ENCODE results near the gene B4GALT6. TPM values are rescaled to one million over a fixed set of nuclear protein-coding genes. Genes with fewer than 3 reads are reported as not detected.

B4GALT6 gene
- total RNA-seq, 1 donor from 2014 or later = 3.8 TPM

- TF ChIP-seq CTCF (IDR thresholded peaks at IDR 0.05) = no peak
- ATAC-seq (ENCODE audit: low read depth) (no peak), DNase-seq (no peak)
- Mint-ChIP-seq H3K9me3 (no peaks in the 10 kb centered on the region), H3K27me3 (peaks cover 5% of the 10 kb centered on the region), H3K4me1 (no peaks in the 10 kb centered on the region), H3K27ac (no peak overlapping the region), H3K4me3 (no peak overlapping the region), H3K36me3 (ENCODE audit: low read depth) (no peaks in the 10 kb centered on the region)
- intact Hi-C loops (cut with micrococcal nuclease) = loop anchor here (5.0 kb wide), 1 partner anchor 111 kb away; no protein-coding TSS in a partner anchor
- ChIA-PET POLR2A (no interaction called here), CTCF (interaction anchor here (1.1 to 1.3 kb wide), 2 partner anchors 35 to 71 kb away, joined by 3 read pairs; no protein-coding TSS in a partner anchor)
Observed at GRCh38 chr18:31611511-31611910, 72.9 kb downstream of the B4GALT6 start.

GRCh38 chr18:31610286-31611205, 73.8 kb downstream of the B4GALT6 start:
- Mint-ChIP-seq H3K9me3 (no peaks in the 10 kb centered on the region), H3K27ac (no peak overlapping the region), H3K27me3 (peaks cover 5% of the 10 kb centered on the region), H3K4me3 (no peak overlapping the region), H3K4me1 (no peaks in the 10 kb centered on the region), H3K36me3 (ENCODE audit: low read depth) (no peaks in the 10 kb centered on the region)
- ChIA-PET POLR2A (no interaction called here), CTCF (interaction anchor here (1.0 to 1.3 kb wide), 3 partner anchors 36 to 72 kb away, joined by 3 to 4 read pairs (median 3); no protein-coding TSS in a partner anchor)
- intact Hi-C loops (cut with micrococcal nuclease) = loop anchor here (5.0 kb wide), 1 partner anchor 112 kb away; no protein-coding TSS in a partner anchor
- DNase-seq (no peak), ATAC-seq (ENCODE audit: low read depth) (no peak)
- TF ChIP-seq CTCF (IDR thresholded peaks at IDR 0.05) = no peak

- Mint-ChIP-seq H3K9me3 (no peaks in the 10 kb centered on the region), H3K27me3 (peaks cover 5% of the 10 kb centered on the region), H3K4me1 (no peaks in the 10 kb centered on the region), H3K27ac (no peak overlapping the region), H3K36me3 (ENCODE audit: low read depth) (no peaks in the 10 kb centered on the region), H3K4me3 (no peak overlapping the region)
- ChIA-PET CTCF (interaction anchor here (1.0 kb wide), 1 partner anchor 54 kb away, joined by 4 read pairs; no protein-coding TSS in a partner anchor), POLR2A (no interaction called here)
- no peak for DNase-seq
- no peak for TF ChIP-seq CTCF (IDR thresholded peaks at IDR 0.05)
- intact Hi-C loops (cut with micrococcal nuclease) = loop anchor here (5.0 kb wide), 1 partner anchor 112 kb away; no protein-coding TSS in a partner anchor
- ATAC-seq (ENCODE audit: low read depth) = no peak
Observed at GRCh38 chr18:31609886-31610285, 74.5 kb downstream of the B4GALT6 start.

- Mint-ChIP-seq H3K36me3 (ENCODE audit: low read depth) (no peaks in the 10 kb centered on the region), H3K4me3 (no peak overlapping the region)
- no peak for DNase-seq
Observed at GRCh38 chr18:31607384-31607783, 77.0 kb downstream of the B4GALT6 start.

More at GRCh38 chr18:31607384-31607783, 77.0 kb downstream of the B4GALT6 start:
- POLR2A ChIA-PET = no interaction called here
- no peak for TF ChIP-seq CTCF (IDR thresholded peaks at IDR 0.05)
- CTCF ChIA-PET = no interaction called here
- Mint-ChIP-seq H3K9me3 (no peaks in the 10 kb centered on the region), H3K4me1 (no peaks in the 10 kb centered on the region), H3K27me3 (peaks cover 2% of the 10 kb centered on the region), H3K27ac (no peak overlapping the region)
- no peak for ATAC-seq (ENCODE audit: low read depth)
- intact Hi-C loops (cut with micrococcal nuclease) = no loop called here

Data from activated B cell treated with CpG ODN at 0.5 μM for 24 hours (primary cell).